GM18951 (cell line): ENCODE measurements around the gene HDDC3.
"Not testable (repeated sequence)": the region's sequence is repeated elsewhere in the genome, so short reads cannot be mapped to it uniquely, and the experiment has no call there.

ENCODE experiments used
- POLR2A ChIP-seq: IDR thresholded peaks from 4 replicates; pipeline ENCODE4 v1.6.1; 2011; ENCODE audit warnings: mild to moderate bottlenecking; ENCODE audit not compliant: insufficient read length, insufficient read depth; ENCODE audit errors: extremely low read depth
- in situ Hi-C: fragments of 300-500 bp; cut with MboI; formaldehyde crosslinking; loops from one replicate; pipeline ENCODE4 v1.12.0; 2022; ENCODE audit warnings: low sequenced_read_pairs, mixed read lengths, inconsistent platforms; ENCODE audit not compliant: unreplicated experiment

HDDC3 gene

DNA sequence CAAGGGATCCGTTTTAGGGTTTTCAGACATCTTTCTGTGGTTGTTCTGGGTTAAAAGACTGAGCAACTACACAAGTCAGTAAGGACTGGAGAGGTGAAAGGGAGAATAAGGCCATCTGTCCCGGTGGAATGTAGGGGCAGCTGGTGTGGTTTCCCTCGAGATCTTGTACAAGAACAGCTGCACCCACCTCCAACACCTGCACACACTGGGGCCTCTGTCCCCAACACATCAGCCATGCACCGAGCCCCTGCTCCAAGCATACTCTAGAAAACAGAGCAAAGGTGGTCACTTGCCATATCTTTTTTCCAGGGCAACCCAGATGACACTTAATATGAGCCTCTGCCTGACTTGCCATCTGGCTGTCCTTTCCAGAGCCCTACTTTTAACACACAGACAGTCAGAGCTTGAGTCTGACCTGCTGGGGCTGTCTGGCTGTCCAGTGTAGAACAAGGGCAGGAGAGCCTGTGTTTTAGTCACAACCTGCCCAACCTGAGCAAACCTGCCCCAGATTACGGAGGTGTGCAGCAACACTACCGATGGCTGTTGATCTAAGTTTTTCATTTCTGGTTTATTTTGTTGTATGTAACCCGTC, 17.0 kb downstream of the HDDC3 start:
- TF ChIP-seq POLR2A: no peak
- in situ Hi-C loops: no loop called here

DNA sequence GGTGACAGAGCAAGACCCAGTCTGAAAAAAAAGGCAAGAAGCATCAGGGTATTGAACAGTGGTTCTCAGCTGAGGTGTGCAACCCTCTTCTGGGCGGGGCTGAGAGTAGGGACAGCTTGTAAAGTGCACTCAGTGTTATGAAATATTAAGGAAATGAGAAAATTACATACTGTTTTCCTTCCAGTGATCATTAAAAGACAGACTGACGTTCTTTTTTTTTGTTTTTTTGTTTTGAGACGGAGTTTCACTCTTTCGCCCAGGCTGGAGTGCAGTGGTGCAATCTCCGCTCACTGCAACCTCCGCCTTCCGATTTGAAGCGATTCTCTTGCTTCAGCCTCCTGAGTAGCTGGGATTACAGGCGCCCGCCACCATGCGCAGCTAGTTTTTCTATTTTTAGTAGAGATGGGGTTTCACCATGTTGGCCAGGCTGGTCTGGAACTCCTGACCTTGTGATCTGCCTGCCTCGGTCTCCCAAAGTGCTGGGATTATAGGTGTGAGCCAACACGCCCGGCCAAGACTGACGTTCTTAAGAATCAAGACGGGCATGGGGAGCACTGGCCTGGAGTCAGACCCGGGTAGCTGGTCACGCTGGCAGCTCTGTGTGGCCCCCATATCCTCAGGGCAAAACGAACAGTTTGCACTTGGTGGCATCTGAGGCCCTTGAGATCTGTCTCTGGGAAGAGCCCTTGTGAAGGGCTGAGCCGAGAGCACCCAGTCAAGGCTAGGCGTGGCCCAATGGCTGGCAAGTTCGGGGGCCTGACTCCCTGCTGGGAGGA, 17.9 kb downstream of the HDDC3 start:
- no peak for TF ChIP-seq POLR2A
- in situ Hi-C loops: no loop called here

DNA sequence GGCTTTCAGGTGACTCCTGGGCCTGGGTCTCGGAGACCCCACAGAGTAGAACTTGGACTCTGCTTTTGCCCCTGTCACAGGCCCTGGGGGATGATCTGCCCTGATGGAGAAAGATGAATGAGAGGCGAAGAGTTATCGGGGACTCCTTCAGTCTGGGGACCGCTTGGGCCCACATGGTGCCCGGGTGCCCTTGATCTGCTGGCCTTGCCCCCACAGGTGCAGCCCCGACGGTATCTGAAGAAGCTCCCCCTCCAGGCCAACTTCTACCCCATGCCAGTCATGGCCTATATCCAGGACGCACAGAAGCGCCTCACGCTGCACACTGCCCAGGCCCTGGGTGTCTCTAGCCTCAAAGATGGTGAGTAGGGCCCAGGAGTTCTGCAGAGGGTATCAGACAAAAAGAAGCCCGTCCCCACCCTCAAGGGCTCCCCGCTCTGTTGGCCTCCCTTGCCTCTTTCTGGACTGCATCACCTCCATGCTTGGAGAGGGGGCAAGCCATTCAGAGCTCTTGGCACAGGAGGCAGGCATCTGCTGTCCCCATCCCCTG, 18.9 kb downstream of the HDDC3 start:
- in situ Hi-C loops: no loop called here
- TF ChIP-seq POLR2A: no peak

DNA sequence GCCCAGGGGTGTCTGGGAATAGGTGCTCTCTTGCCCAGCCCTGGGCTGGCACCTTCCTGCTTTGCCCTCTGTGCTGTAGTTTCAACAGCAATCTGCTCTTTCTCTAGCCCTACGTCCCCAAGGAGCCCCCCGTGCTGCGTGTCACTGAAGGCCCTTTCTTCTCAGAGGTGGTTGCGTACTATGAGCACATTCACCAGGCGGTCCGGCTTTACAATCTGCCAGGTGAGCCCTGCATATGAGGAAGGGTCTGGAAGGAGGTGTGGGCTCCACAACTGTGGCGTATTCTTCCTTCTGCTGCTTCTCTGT, 19.6 kb downstream of the HDDC3 start:
- no peak for TF ChIP-seq POLR2A
- in situ Hi-C loops: no loop called here

DNA sequence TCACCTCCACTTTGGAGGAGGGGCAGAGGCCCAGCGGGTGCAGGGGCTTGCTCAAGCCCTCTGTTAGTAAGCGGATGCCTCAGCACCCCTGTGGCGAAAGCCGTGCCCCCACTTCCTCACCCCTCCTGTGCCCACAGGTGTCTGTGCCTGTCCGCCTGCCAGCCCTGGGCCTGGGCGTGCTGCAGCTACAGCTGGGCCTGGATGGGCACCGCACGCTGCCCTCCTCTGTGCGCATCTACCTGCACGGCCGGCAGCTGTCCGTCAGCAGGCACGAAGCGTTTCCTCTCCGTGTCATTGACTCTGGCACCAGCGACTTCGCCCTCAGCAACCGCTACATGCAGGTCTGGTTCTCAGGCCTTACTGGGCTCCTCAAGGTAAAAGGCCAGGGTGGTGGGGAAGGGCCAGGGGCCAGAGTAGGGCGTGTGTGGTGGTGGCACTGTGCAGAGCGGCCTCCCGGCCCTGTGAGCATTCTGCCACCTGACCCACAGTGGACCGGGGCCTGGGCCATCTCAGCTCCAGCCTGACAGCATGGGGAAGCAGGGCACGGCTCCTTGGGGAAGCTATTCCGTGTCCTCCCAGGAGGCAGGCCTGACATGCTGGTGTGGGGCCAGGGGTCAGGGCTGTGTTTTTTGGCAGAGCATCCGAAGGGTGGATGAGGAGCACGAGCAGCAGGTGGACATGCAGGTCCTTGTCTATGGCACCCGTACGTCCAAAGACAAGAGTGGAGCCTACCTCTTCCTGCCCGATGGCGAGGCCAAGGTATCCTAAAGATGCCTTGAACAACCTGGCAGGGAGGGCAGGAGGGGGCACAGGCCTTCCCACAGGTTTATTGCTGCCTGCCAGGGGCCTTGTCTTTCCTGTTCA, 20.2 kb downstream of the HDDC3 start:
- no peak for TF ChIP-seq POLR2A
- in situ Hi-C loops: no loop called here

DNA sequence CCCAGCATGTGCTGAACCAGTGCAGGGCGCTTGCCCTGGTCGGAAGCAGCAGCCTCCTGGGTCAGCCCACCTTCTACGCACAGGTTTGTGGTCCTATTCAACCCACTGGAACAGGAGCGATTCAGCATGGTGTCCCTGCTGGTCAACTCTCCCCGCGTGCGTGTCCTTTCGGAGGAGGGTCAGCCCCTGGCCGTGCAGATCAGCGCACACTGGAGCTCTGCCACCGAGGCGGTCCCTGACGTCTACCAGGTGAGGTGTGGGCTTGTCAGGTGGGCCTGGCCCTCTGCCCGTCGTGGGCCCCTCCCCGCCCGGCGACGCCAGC, 21.1 kb downstream of the HDDC3 start:
- TF ChIP-seq POLR2A: no peak

DNA sequence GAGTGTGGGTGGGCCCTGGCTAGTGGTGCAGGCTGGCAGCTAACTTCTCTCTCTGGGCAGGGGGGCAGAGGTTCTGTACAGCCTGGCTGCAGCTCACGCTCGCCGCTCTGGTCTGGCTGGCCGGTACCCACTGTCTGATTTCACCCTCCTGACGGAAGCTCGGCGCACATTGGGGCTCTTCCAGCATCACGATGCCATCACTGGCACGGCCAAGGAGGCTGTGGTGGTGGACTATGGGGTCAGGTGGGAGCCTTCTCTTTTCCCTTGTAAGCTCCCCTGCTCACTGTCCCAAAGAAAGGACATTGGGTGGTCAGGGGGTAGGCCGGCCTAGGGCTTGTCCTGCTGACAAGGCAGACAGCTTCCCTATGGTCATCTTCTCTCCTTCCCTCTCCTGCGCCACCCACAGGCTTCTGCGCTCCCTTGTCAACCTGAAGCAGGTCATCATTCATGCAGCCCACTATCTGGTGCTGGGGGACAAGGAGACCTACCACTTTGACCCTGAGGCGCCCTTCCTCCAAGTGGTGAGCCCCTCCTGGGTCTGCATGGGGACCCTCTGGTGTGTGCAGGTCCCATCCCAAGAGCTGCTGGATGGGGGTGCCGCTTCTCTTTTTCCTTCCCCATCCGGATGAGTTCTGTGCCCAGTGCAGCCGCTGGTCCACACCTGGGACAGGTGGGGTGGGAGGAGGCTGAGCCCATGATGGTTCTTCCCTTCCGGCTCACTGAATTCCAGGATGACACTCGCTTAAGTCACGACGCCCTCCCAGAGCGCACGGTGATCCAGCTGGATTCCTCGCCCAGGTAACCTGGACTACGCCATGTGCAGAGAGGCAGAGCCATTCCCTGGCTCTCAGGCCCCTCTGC, 21.7 kb downstream of the HDDC3 start:
- in situ Hi-C loops: no loop called here
- TF ChIP-seq POLR2A: no peak

More for the DNA sequence above, 21.1 kb downstream of the HDDC3 start:
- in situ Hi-C loops: no loop called here

DNA sequence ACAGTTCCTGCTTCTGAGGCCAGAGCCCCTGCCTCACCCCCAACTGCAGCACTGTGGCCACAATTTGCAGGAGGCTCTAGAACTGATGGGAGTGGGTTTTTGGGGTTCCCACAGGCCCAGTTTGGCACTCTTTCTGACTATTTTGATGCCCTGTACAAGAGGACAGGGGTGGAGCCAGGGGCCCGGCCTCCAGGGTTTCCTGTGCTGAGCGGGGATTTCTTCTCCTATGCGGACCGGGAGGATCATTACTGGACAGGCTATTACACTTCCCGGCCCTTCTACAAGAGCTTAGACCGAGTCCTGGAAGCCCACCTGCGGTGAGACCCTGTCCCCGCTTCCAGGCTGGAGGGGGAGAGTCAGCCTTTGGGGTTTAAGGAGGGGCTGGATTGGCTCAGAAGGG, 22.4 kb downstream of the HDDC3 start:
- in situ Hi-C loops: no loop called here
- TF ChIP-seq POLR2A: no peak

DNA sequence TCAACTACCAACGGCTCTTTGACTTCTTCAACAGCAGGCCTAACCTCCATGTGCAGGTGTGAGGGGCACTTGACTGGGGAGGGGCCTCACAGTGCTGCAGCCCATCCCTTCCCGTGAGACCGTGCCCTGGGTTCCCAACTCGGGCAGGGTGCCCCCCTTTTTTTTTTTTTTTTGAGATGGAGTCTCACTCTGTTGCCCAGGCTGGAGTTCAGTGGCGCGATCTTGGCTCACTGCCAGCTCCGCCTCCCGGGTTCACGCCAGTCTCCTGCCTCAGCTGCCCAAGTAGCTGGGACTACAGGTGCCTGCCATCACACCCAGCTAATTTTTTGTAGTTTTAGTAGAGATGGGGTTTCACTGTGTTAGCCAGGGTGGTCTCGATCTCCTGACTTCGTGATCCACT, 22.9 kb downstream of the HDDC3 start:
- in situ Hi-C loops: not testable (repeated sequence)

DNA sequence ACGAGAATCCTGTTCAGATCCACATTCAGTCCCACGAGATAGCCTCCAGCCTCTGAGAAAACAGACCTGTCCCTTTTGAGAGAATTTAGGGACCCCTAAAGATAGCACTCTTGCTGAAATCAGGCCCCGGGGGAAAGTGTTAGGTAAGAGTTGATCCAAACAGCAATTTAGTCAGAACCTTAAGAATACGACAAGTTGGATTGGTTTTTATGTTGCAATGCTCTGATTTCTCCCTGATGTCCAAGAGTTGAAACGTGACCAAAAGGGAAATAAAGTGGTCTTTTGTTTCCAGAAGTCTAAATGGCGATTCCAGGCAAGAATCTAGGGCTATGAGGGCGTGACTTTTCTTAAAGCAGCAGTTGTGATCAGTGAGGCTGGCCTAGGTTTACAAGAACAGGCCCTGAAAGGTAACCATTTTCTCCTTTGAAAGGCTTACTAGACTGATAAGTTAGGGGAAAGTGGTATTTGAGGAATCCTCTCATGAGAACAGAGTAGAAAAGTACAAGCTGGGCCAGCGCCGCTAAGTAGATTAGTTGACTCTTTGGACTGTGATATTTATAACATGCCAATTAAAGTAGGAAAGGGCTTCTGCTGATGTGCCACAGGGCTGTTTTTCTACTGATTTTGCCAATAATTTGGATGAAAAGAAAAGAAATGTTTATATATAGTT, 24.4 kb downstream of the HDDC3 start:
- in situ Hi-C loops: no loop called here
- no peak for TF ChIP-seq POLR2A

DNA sequence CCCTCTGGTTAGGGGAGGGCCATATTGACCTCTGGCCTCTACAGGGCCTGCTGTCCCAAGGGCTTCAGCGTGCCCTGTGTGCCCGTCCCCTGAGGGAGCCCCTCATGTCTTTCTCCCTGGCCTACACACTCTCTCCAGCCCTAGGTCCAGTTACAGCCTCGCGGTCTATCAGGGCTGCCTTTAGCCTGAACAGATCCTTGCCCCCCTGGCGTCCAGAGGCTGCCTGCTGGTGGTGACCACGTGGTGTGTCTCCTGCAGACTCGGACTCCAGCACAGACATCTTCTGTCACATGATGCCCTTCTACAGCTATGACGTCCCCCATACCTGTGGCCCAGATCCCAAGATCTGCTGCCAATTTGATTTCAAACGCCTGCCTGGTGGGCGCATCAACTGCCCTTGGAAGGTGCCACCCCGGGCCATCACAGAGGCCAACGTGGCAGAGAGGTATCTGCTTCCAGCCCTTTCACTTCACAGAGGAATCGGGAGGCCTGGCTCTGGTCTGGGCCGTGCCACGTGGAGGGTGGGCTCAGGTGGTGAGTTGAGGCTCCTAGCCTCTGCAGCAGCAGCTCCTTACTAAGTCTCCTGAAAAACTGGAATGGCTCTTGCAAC, 25.2 kb downstream of the HDDC3 start:
- no peak for TF ChIP-seq POLR2A

More for the DNA sequence above, 25.2 kb downstream of the HDDC3 start:
- in situ Hi-C loops: no loop called here
